ENCODE data around the gene RAB3IL1.
A peak's percentile ranks its signal among the peaks of the same experiment; 100 is the strongest.

The RAB3IL1 gene, protein sequence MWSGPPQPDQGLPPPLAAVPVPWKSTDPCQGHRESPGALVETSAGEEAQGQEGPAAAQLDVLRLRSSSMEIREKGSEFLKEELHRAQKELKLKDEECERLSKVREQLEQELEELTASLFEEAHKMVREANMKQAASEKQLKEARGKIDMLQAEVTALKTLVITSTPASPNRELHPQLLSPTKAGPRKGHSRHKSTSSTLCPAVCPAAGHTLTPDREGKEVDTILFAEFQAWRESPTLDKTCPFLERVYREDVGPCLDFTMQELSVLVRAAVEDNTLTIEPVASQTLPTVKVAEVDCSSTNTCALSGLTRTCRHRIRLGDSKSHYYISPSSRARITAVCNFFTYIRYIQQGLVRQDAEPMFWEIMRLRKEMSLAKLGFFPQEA

DNA sequence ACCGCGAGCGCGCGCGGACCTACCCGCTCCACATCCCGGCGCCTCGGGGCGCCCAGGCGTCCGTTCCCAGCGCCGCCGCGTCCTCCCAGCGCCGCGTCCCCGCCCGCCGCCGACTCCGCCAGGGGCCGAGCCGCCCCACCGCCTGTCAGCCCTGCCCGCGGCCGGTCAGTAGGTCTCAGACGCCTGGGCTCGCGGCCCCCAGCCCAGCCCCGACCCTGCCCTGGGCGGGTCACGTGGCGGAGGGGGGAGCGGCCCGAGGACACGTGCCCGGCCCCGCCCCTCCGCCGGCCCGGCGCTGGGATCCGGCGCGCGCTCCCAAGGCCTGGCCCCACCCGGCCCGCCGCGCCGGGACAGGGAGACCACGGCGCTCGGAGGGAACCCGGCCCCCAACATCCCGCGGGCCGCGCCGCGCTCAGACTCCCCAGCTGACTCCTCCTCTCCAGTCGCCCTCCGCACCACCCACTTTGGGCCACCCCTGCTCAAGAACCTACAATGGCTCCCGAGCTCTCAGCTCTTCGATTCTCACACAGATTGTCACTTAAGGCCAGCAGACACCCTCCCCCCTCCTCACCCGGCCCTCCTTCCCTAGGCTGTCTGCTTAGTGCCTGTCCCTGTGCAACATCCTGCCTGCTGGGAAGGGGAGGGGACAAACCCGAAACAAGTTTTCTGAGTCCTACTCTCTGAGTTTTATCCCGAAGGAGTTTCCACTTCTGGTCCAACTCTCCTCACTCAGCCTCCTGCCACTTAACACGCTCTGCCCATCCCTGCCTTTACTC lies at the start of gene RAB3IL1:
RAB3IL1 (minus strand) TSS at position 233 of the 776 bp plus-strand sequence; CDS start at position 34, 199 bp downstream.
- no peak for TF ChIP-seq GATA2 (IDR thresholded peaks at IDR 0.05; ENCODE audit: low read depth, low read length)
- TF ChIP-seq GATA3 (IDR thresholded peaks at IDR 0.05; ENCODE audit: low read depth, low read length): no peak

DNA sequence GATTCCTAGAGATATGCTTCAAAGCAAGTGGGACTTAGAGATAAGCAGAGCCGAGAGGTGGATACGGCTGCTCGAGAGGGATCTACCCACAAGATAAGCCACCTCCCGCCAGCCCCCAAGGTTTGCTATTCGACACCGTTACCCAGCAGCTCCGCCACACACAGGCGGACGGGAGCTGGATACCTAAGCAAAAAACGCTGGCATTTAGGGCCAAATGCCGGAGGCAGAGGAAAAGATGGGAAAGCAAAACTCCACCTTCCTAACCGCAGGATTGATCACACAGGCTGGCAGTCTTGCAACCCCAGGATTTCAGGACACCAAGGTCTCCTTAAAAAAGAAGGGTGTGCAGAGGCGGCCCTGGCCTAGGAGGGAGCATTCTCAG lies 49.4 kb upstream of the RAB3IL1 start:
- TF ChIP-seq GATA3 (IDR thresholded peaks at IDR 0.05; ENCODE audit: low read depth, low read length) (no peak), GATA2 (IDR thresholded peaks at IDR 0.05; ENCODE audit: low read depth, low read length) (peak; percentile 69)

DNA sequence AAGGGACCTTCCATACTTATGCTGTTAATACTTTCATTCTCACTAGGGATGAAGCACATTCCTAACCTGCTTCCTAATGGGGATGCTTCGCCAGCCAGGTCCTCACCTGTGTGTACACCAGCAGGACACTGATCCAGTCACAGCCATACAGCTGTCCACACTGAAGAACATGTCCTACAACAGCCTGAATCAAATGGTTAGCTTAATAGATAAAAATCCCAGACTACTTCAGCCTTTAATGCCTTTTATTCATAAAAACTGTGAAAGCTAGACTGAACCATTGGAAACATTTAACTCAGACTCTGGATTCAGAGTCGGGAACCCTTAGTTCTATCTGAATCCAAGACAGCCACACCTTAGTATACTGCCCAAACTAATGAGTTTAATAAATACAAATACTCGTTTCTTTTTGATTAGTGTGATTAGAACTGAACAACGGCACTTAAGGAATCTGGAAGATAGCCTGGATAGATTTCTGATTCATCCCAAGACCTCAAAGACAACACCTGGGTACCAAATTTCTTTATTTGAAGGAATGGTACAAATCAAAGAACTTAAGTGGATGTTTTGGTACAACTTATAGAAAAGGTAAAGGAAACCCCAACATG lies 46.8 kb upstream of the RAB3IL1 start:
- TF ChIP-seq GATA2 (IDR thresholded peaks at IDR 0.05; ENCODE audit: low read depth, low read length) (no peak), GATA3 (IDR thresholded peaks at IDR 0.05; ENCODE audit: low read depth, low read length) (no peak)

DNA sequence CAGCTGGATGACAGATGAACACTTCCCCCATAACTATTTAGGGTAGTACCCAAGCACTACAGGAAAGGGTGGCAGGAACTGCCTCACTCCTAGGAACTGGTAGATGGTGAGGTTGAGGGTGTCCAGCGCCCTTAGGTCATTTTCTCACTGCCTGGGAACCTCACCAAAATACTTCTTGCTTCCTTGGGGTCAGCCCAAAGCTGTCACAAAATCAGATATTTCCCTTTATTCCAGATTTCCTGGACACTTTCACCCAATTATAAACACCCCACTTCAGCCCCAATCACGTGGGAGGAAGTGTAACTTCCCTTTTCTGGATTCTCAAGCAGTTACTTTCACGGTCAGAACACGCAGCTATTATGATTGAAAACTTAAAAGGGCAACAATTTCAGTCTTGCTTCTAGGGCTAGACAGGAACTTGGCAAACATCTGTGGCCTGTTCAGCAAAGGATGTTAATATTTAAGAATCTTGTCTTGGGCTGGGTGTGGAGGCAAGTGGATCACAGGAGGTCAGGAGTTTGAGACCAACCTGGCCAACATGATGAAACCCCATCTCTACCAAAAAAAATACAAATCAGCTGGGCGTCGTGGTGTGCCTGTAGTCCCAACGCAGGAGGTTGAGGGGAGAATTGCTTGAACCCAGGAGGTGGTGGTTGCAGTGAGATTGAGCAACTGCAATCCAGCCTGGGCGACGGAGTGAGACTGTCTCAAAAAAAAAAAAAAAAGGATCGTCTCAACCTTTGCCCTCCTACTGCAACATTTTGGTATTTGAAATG lies 46.1 kb upstream of the RAB3IL1 start:
- no peak for TF ChIP-seq GATA3 (IDR thresholded peaks at IDR 0.05; ENCODE audit: low read depth, low read length)
- no peak for TF ChIP-seq GATA2 (IDR thresholded peaks at IDR 0.05; ENCODE audit: low read depth, low read length)

DNA sequence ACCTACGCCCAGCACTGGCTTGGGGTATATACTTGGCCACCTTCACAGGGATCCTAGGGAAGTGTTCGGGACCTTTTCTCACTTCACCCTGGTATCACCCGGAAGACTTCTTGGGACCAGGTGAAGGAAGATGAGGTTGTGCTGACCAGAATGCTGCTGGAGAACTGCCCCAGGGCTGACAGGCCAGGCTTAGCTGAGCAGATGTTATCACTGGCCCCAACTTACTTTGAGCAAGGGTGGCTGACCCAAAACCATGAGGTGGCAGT lies 45.6 kb upstream of the RAB3IL1 start:
- no peak for TF ChIP-seq GATA2 (IDR thresholded peaks at IDR 0.05; ENCODE audit: low read depth, low read length)

DNA sequence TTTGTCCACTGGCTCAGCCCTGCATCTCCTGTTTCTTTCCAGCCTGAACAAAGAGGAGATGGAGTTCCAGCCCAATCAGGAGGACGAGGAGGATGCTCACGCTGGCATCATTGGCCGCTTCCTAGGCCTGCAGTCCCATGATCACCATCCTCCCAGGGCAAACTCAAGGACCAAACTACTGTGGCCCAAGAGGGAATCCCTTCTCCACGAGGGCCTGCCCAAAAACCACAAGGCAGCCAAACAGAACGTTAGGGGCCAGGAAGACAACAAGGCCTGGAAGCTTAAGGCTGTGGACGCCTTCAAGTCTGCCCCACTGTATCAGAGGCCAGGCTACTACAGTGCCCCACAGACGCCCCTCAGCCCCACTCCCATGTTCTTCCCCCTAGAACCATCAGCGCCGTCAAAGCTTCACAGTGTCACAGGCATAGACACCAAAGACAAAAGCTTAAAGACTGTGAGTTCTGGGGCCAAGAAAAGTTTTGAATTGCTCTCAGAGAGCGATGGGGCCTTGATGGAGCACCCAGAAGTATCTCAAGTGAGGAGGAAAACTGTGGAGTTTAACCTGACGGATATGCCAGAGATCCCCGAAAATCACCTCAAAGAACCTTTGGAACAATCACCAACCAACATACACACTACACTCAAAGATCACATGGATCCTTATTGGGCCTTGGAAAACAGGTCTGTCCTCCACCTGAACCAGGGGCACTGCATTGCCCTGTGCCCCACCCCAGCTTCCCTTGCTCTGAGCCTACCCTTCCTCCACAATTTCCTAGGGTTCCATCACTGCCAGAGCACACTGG lies 45.0 kb upstream of the RAB3IL1 start:
- no peak for TF ChIP-seq GATA2 (IDR thresholded peaks at IDR 0.05; ENCODE audit: low read depth, low read length)

DNA sequence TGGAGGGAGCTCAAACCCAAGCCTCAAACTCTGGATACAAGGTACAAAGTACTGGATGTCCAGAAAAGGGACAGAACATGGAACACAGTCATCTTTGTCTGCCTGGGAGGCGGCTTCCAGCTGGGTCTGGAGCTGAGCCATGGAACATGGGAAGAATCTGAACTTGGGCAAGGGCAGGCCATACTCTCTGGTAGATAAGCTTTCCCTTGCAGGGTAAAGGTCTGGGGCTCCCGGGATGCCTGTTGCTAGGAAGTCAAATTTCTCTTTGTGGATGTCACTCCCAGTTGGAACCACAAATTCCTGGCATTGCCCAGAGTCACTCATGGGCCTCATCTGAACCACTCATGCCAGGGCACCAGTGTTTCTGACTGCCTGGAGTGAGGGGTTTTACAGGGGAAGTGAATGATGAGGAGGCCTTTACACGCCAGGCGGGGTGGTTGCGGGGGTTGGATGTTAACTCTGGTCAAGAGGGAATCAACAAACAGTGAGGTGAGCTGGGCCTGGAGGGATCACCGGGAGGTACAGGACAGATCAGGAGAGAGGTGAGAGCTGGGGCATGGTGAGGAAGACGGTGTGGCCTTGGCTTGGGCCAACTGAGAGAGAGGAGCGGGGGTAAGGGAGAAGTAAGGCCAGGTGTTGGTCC lies 44.3 kb upstream of the RAB3IL1 start:
- TF ChIP-seq GATA3 (IDR thresholded peaks at IDR 0.05; ENCODE audit: low read depth, low read length): no peak
- TF ChIP-seq GATA2 (IDR thresholded peaks at IDR 0.05; ENCODE audit: low read depth, low read length): no peak

DNA sequence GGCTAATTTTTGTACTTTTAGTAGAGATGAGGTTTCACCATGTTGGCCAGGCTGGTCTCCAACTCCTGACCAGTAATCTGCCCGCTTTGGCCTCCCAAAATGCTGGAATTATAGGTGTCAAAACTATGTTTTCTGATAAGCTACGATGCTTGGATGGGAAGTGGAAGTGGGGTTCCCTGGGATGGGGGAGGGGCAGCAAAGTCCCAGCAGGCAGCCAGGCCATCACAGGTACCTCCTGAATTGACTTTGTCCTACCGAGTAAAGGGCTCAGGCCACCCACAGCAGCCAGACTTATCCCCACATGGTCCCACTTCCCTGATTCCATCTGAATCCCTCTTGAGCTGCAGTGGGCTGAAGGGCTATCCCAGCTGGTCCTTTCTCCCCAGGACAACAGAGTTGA lies 43.2 kb upstream of the RAB3IL1 start:
- TF ChIP-seq GATA3 (IDR thresholded peaks at IDR 0.05; ENCODE audit: low read depth, low read length): no peak

DNA sequence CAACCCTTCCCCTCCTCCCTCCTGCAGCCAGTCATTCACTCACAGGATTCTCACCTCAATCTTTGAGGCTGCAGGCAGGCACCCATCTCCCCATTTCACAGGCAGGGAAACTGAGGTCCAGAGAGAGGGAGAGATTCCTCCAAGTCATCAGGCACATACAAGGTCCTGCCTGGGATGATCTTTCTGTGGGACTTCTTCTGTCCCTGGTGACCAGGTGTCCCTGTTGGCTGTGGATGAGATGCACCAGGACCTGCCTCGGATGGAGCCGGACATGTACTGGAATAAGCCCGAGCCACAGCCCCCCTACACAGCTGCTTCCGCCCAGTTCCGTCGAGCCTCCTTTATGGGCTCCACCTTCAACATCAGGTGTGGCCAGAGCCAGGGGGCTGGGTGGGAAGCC lies 42.3 kb upstream of the RAB3IL1 start:
- TF ChIP-seq GATA2 (IDR thresholded peaks at IDR 0.05; ENCODE audit: low read depth, low read length): no peak
- no peak for TF ChIP-seq GATA3 (IDR thresholded peaks at IDR 0.05; ENCODE audit: low read depth, low read length)

DNA sequence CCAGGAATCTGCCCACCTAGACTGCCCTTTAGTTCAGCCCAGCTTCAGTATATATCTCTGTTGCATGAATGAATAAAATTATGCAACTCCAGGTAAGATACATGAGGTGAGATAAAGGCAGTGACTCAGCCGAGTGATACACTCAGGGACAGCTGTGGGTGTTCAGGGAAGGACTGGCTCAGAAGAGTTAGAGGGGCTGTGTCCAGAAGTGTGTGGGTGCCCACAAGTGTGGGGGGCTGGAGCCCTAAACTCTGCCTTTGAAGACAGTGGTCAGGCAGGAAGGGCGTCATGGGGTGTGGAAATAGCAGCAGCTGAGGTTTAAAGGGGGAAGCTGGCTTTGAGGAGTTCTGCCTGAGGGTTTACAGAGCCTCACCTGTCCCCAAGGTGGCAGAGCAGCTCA lies 41.7 kb upstream of the RAB3IL1 start:
- TF ChIP-seq GATA2 (IDR thresholded peaks at IDR 0.05; ENCODE audit: low read depth, low read length) (no peak), GATA3 (IDR thresholded peaks at IDR 0.05; ENCODE audit: low read depth, low read length) (no peak)

DNA sequence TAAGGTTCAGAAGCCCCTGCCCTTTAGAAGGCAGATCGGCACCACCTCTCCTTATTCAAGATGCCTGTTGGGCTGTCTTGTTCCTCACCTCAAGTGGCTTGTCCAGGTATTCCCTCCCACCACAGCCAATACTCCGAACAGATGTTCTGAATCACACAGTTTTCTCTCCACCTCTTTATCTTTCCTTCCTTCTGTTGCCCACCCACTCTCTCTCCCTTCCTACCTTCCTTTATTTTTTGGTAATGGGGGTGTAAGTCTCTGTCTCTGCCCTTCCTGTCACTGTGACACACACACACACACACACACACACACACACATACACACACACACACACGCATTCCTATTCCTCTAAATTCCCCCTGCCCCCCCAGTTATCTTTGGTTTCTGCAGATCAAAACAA lies 41.2 kb upstream of the RAB3IL1 start:
- TF ChIP-seq GATA2 (IDR thresholded peaks at IDR 0.05; ENCODE audit: low read depth, low read length): no peak
- no peak for TF ChIP-seq GATA3 (IDR thresholded peaks at IDR 0.05; ENCODE audit: low read depth, low read length)

DNA sequence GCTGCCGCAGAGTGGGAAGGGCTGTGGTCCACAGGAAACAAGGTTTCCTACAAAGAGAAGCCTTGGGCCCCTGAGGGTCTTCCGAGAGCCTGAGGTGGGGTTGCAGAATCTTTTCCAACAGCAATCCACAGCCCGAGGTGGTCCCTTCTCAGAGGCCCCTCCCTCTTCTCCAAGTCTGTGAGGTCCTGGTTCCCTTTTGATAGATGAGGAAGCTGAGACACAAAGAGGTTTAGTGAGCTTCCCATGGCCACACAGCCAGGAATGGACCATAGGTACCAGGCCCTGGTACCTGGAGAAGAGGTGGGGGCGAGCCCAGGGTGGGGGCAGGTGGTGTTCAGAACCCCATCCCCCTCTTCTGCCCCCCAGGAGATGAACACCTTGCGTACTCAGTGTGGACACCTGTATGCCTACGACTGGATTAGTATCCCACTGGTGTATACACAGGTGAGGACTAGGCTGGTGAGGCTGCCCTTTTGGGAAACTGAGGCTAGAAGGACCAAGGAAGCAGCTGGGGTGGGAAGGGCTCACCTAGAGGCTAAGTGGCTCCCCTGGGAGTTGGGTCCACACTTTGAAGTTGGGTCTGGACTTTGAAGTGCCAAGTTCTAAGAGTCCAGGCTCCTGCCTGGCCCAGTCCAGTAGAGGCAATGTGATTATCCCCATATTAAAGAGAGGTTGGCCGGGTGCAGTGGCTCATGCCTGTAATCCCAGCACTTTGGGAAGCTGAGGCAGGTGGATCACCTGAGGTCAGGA lies 39.8 kb upstream of the RAB3IL1 start:
- no peak for TF ChIP-seq GATA2 (IDR thresholded peaks at IDR 0.05; ENCODE audit: low read depth, low read length)
- no peak for TF ChIP-seq GATA3 (IDR thresholded peaks at IDR 0.05; ENCODE audit: low read depth, low read length)
